Transverse colon (tissue), 4 donors: ENCODE data around the gene PTPRA. TPM values are rescaled to one million over a fixed set of nuclear protein-coding genes. Genes with fewer than 3 reads are reported as not detected.

Source experiments
- DNase-seq: peaks from one replicate; pipeline ENCODE4 v3.0.0-alpha.2; 2019
- H3K27ac ChIP-seq, 4 donors: fragments of 200-600 bp; sonication (generic); 2 replicates each; pipeline ENCODE4 v1.5.1; 2016 to 2018; ENCODE audit warnings: inconsistent platforms in 4 of 4
- H3K27me3 ChIP-seq: fragments of 200-600 bp; sonication (generic); 2 replicates; pipeline ENCODE4 v1.5.1; 2017; ENCODE audit warnings: inconsistent platforms
- H3K36me3 ChIP-seq, 4 donors: fragments of 200-600 bp; sonication (generic); 2 replicates each; pipeline ENCODE4 v1.5.1; 2017 to 2019; ENCODE audit warnings: inconsistent platforms in 4 of 4
- H3K4me1 ChIP-seq, 4 donors: fragments of 200-600 bp; sonication (generic); 2 replicates each; pipeline ENCODE4 v1.5.1; 2017 to 2020; ENCODE audit warnings: inconsistent platforms in 4 of 4
- H3K4me3 ChIP-seq, 4 donors: fragments of 200-600 bp; sonication (generic); 1 replicate in 1 of 4; 2 replicates in 3 of 4; pipeline versions ENCODE4 v1.5.1 to v1.6.1; 2017 to 2019; ENCODE audit warnings: inconsistent platforms in 4 of 4
- H3K9me3 ChIP-seq, 2 donors: fragments of 200-600 bp; sonication (generic); 2 replicates each; pipeline ENCODE4 v1.5.1; 2017 to 2019; ENCODE audit warnings: inconsistent platforms in 2 of 2
- EP300 ChIP-seq: sonication (generic); formaldehyde crosslinking; IDR thresholded peaks from one replicate; pipeline ENCODE4 v1.6.1; 2017; ENCODE audit warnings: antibody characterized with exemption, low read depth
- POLR2A ChIP-seq: fragments of 450-650 bp; IDR thresholded peaks from one replicate; pipeline ENCODE4 v1.6.1; 2016; ENCODE audit warnings: antibody characterized with exemption, mild to moderate bottlenecking, moderate library complexity
- POLR2AphosphoS5 ChIP-seq, 3 donors: sonication (generic); formaldehyde crosslinking; IDR thresholded peaks; one replicate each; pipeline ENCODE4 v1.6.1; 2016; ENCODE audit warnings: antibody characterized with exemption in 3 of 3
- WGBS, 2 donors: methylation state at CpG; one replicate each; pipeline ENCODE4 v1.1.5; 2018; ENCODE audit warnings: low coverage in 1 of 2; 5-methylcytosine and 5-hydroxymethylcytosine counted together
- in situ Hi-C, 4 donors: fragments of 200-750 bp; cut with MboI; loops; one replicate each; pipeline versions ENCODE4 v1.15.0 to v1.15.1; 2017; ENCODE audit warnings: low sequenced_read_pairs in 3 of 4, low pct_ligation_motif_present in 1 of 4, low pct_unique_long_range_greater_than_20kb in 1 of 4
- intact Hi-C: fragments of 100-400 bp; cut with DNase I; formaldehyde crosslinking; loops from one replicate; pipeline ENCODE4 v1.15.1; 2023; ENCODE audit warnings: low total_unique reads
- total RNA-seq, 4 donors: library from RNA; depleted of rRNA; stranded (reverse); fragments of >200 nt; gene quantifications; one replicate each; pipeline ENCODE4 v1.1.0, GENCODE V29; 2016
- TF ChIP-seq, protein P1 (sequence below), 5 experiments: fragments of 200-600 bp in 3 of 5; fragments of 450-650 bp in 2 of 5; sonication (generic) in 3 of 5; IDR thresholded peaks; 1 replicate in 2 of 5; 2 replicates in 3 of 5; pipeline ENCODE4 v1.5.1; 2016 to 2017; ENCODE audit warnings: antibody characterized with exemption in 5 of 5, inconsistent platforms in 3 of 5, mild to moderate bottlenecking in 2 of 5, moderate library complexity in 1 of 5

PTPRA gene
- total RNA-seq, 4 donors from 2014 or later: 32.2 to 55.8 (median 45.8) TPM

DNA sequence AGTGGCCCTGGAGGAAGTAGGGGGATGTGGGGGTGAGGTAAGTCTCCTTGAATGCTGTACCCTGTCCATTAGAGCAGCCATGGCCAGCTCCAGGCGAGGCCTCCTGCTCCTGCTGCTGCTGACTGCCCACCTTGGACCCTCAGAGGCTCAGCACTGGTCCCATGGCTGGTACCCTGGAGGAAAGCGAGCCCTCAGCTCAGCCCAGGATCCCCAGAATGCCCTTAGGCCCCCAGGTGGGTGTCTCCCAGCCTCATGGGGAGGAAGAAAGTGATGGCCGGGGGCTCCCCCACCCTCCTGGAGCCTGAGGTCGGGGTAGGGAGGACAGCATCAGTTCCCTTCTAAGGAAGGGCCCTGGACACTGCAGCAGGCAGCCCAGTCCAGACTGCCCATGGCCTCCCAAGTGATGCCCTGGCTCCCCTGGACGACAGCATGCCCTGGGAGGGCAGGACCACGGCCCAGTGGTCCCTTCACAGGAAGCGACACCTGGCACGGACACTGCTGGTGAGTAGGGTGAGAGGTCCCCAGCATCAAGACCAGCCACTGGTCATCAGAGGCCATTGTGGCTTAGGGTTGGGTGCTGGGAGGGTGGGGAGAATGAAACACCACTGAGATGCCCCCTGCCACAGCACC is 171.2 kb downstream of the PTPRA start:
- intact Hi-C loops (no loop called here), in situ Hi-C loops (no loop called here)
- H3K9me3 ChIP-seq: no peaks in the 10 kb centered on the region
- H3K27ac ChIP-seq: peak overlapping the region in 1 of 4 donors; percentile 92
- TF ChIP-seq POLR2AphosphoS5 (IDR thresholded peaks at IDR 0.05): no peak
- TF ChIP-seq POLR2A: no peak
- TF ChIP-seq EP300: no peak
- TF ChIP-seq, protein P1, sequence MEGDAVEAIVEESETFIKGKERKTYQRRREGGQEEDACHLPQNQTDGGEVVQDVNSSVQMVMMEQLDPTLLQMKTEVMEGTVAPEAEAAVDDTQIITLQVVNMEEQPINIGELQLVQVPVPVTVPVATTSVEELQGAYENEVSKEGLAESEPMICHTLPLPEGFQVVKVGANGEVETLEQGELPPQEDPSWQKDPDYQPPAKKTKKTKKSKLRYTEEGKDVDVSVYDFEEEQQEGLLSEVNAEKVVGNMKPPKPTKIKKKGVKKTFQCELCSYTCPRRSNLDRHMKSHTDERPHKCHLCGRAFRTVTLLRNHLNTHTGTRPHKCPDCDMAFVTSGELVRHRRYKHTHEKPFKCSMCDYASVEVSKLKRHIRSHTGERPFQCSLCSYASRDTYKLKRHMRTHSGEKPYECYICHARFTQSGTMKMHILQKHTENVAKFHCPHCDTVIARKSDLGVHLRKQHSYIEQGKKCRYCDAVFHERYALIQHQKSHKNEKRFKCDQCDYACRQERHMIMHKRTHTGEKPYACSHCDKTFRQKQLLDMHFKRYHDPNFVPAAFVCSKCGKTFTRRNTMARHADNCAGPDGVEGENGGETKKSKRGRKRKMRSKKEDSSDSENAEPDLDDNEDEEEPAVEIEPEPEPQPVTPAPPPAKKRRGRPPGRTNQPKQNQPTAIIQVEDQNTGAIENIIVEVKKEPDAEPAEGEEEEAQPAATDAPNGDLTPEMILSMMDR (IDR thresholded peaks at IDR 0.05): no peak
- H3K27me3 ChIP-seq: no peaks in the 10 kb centered on the region
- 100% methylated on average over 6 of the region's 8 CpGs; no CpG with 5 or more reads in 1 of the 2 donors for WGBS, 2 donors
- peaks cover 8 to 30% (median 15%) of the 10 kb centered on the region in 4 donors for H3K4me1 ChIP-seq
- DNase-seq: no peak
- no peak overlapping the region for H3K4me3 ChIP-seq
- H3K36me3 ChIP-seq: peaks cover 0 to 6% (median 0%) of the 10 kb centered on the region in 4 donors

DNA sequence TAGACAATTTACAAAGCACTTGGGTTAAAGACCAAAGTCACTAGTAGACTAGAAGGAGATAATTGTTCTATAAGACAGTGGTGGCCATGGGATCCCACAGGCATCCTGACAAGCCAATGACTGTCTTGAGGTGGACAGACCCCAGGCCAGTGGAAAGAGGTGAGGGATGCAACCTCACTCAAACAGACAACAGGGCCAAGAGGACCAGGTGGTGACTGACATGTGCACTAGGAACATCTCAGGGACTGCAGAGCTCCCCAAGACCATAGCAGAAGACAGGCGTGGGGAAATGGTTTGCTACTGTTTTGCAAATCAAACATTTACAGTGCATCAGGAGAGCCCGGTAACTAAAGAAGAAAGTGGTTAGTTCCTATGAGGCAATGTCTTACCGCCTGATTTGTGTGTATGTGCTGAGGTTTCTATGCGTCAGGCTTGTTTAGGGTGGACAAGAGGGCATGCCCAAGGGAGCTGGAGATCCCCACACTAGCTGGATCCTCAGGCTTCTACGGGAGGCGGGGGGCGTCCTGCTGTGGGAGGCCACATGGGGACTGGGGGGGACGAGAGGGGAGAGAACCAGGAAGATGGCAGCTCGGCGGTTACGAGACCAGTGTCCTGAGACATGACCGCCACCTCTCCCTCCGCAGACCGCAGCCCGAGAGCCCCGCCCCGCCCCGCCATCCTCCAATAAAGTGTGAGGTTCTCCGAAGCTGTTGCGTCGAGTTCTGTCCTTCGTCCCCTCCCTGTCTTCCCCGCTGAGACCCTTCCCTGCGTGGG is 171.9 kb downstream of the PTPRA start:
- peaks cover 0 to 4% (median 0%) of the 10 kb centered on the region in 4 donors for H3K36me3 ChIP-seq
- WGBS, 2 donors: 3% methylated on average over 10 of the region's 24 CpGs; no CpG with 5 or more reads in 1 of the 2 donors
- peak overlapping the region; percentile 70 to 85 (median 80) for H3K4me3 ChIP-seq
- intact Hi-C loops (no loop called here), in situ Hi-C loops (no loop called here)
- no peaks in the 10 kb centered on the region for H3K9me3 ChIP-seq
- H3K27ac ChIP-seq: peak overlapping the region; percentile 84 to 92 (median 88)
- H3K4me1 ChIP-seq: peaks cover 8 to 30% (median 15%) of the 10 kb centered on the region in 4 donors
- DNase-seq: peak; percentile 86
- no peaks in the 10 kb centered on the region for H3K27me3 ChIP-seq
- TF ChIP-seq, protein P1 (IDR thresholded peaks at IDR 0.05): no peak
- no peak for TF ChIP-seq EP300
- TF ChIP-seq POLR2A: no peak
- TF ChIP-seq POLR2AphosphoS5 (IDR thresholded peaks at IDR 0.05): no peak

DNA sequence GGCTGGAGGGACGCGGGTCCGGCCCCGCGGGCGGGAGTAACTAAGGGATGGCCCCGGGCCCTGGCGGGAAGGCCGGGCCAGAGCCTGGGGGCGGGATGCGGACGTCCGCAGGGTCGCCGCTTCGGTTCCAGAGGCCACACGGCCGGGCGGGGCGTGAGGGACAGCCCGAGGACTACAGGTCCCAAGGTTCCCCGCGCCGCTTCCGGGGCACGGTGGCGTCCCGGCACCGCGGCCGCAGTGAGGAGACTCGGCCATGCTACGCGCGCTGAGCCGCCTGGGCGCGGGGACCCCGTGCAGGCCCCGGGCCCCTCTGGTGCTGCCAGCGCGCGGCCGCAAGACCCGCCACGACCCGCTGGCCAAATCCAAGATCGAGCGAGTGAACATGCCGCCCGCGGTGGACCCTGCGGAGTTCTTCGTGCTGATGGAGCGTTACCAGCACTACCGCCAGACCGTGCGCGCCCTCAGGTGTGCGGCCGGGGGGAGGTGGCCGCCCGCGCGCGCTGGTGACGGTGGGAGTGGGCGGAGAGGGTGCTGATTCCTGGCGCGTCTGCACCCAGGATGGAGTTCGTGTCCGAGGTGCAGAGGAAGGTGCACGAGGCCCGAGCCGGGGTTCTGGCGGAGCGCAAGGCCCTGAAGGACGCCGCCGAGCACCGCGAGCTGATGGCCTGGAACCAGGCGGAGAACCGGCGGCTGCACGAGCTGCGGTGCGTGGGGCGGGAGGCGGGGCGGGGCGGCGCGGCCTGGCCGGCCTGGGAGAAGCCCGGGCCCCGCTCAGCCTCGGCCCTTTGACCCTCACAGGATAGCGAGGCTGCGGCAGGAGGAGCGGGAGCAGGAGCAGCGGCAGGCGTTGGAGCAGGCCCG is 172.8 kb downstream of the PTPRA start, which contains the start of gene MRPS26:
MRPS26 (plus strand) TSS at position 237 of the 861 bp plus-strand sequence; CDS start at position 254, 17 bp downstream.
- intact Hi-C loops: no loop called here
- Histone ChIP-seq H3K27ac (peak within 1 kb of the TSS; percentile 84 to 92 (median 88)), H3K9me3 (no peaks in the 10 kb centered on the region), H3K4me1 (peaks cover 8 to 30% (median 15%) of the 10 kb centered on the region in 4 donors), H3K36me3 (peaks cover 0 to 4% (median 0%) of the 10 kb centered on the region in 4 donors), H3K4me3 (peak within 1 kb of the TSS; percentile 70 to 85 (median 80)), H3K27me3 (no peaks in the 10 kb centered on the region)
- in situ Hi-C loops: no loop called here
- peak; percentile 93 for DNase-seq
- TF ChIP-seq POLR2A (peak; percentile 65), POLR2AphosphoS5 (IDR thresholded peaks at IDR 0.05) (peak; percentile 54 to 86 (median 85))
- TF ChIP-seq, protein P1 (IDR thresholded peaks at IDR 0.05): no peak
- WGBS, 2 donors: 1% methylated on average over 80 of the region's 104 CpGs; no CpG with 5 or more reads in 1 of the 2 donors
